Mononuclear cell (primary cell): ENCODE data around the gene CFAP97D1. TPM values are rescaled to one million over a fixed set of nuclear protein-coding genes. Genes with fewer than 3 reads are reported as not detected.

Experiments used
- H3K27me3 ChIP-seq: 2 replicates; pipeline ENCODE4 v1.6.0; 2011; ENCODE audit warnings: low read length, control low read depth; ENCODE audit not compliant: insufficient read depth
- H3K4me1 ChIP-seq: 2 replicates; pipeline ENCODE4 v1.5.1; 2011; ENCODE audit warnings: mild to moderate bottlenecking, low read length, control low read depth; ENCODE audit not compliant: insufficient read depth
- H3K4me3 ChIP-seq: 2 replicates; pipeline ENCODE4 v1.5.1; 2011; ENCODE audit warnings: mild to moderate bottlenecking, low read length, moderate library complexity
- H3K9me3 ChIP-seq: 2 replicates; pipeline ENCODE4 v1.5.1; 2011; ENCODE audit warnings: low read depth, mild to moderate bottlenecking, control low read depth, low read length
- total RNA-seq: library from RNA; depleted of rRNA; stranded (reverse); fragments of >200 nt; gene quantifications from one replicate; pipeline ENCODE4 v1.2.3, GENCODE V29; 2012

The CFAP97D1 gene
- total RNA-seq, 1 donor, result not detected

DNA sequence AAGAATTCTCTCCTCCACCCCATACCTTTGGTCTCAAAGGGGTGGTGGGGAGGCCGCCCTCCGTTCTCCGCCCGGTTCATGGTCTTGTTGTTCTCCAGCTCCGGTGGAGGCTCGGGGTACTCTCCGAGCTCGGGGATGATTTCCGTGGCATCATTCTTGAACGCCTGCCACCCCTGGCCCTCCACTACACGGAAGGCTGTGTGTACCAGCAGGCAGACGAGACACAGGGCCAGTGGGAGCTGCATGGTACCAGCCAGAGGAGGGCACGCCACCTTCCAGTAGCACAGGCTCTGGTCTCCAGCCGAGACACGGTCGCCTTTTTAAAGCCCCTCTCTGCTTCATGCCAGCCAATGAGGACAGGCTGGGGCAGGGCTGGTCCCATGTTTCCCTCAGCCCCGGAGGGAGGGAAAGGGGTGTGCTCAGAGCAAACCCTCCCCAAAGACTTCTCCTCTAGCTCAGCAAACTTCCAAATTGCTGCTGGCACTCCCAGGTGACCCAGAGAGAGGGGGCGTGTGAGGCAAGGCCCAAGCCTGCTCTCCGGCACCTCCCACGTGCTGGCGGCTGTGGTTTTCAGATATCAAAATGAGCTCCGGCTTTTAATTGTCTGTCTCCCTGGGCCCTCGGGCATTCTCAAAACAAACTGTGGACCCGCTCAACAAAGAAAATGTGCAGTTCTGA lies 21.6 kb upstream of the CFAP97D1 start, which contains the start of gene SOST:
SOST (minus strand) TSS at position 295 of the 678 bp plus-strand sequence; CDS start at position 245, 50 bp downstream.
- H3K4me1 ChIP-seq, result peaks cover 20% of the 10 kb centered on the region
- no peaks in the 10 kb centered on the region for H3K9me3 ChIP-seq
- peaks cover 31% of the 10 kb centered on the region for H3K27me3 ChIP-seq
- H3K4me3 ChIP-seq, result no peak within 1 kb of the TSS

DNA sequence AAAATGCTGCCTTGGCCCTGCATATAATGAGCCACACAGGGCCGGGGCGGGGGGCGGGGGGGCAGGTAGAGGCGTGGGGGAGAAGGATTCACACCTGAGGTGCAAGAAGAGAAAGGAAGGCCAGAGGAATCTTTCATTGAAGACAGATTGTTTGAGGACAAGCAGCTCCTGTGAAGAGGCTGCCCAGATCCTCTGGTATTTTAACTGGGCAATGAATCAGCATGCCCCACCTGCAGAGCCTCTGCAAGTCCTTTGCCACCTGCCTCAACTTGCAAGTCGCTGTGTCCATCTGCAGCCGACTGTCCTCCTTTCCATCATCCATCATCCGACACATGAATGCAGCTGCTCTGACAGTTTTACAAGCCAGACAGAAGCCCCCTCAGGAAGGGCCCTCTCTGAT lies 20.4 kb upstream of the CFAP97D1 start:
- H3K27me3 ChIP-seq, result peaks cover 23% of the 10 kb centered on the region
- no peak overlapping the region for H3K4me3 ChIP-seq
- peaks cover 20% of the 10 kb centered on the region for H3K4me1 ChIP-seq
- no peaks in the 10 kb centered on the region for H3K9me3 ChIP-seq

DNA sequence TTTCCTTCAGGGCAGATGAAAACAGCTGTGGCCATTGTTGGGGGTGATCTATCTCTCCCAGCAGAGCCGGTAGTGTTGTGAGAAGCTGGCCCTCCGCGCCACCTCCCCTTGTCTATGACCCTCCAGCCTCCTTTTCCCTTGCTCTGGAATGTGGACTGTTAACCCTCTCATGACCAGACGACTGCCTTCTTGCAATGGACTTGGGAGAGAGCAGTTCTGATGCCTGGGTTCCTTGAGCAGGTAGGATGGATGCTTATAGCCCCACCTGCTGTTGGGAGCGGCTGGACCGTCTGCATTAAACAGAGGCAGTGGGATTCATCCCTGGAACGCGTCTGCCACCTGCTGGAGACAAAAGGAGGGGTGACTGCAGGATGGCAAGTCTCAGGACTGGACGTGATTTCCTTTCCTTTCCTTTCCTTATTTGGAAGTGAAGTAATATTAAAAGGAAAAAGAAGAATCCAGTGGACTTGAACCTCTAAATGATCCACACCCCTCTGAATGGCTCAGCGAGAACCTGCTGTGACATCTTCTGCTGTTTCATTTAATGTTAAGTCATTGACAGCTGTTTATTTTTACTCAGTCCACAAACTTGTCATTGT lies 19.9 kb upstream of the CFAP97D1 start:
- H3K9me3 ChIP-seq, result no peaks in the 10 kb centered on the region
- no peak overlapping the region for H3K4me3 ChIP-seq
- H3K4me1 ChIP-seq, result peaks cover 20% of the 10 kb centered on the region
- H3K27me3 ChIP-seq, result peaks cover 18% of the 10 kb centered on the region

DNA sequence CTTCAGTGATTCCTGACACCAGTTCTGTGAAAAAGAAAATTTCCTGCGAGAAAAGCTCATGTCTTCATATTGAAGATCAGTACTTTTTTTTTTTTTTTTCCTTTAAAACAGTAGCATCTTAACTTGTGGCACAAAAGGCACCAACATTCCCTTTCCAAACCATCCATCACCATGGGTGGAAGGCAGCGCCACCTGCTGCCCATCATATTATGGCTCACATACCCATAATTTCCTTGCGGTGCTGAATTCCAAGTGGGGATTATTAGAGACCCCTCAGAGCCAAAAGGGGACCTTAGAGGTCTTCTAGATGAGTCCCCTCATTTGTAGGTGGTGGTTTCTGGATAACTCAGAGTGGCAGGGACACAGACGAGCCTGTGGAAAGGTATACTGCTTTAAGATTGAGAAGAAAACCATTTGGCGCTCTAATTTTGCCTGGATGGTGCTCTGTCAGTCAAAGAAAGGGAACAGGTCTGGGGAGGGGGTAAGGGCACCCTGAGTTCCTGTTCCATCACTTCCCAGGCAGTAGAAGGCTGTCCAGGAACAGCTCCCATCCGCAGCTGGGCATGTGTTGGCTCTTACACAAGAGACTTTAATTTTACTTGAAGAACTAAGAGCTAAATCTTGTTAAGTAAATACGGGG lies 13.7 kb upstream of the CFAP97D1 start:
- Histone ChIP-seq H3K4me3 (no peak overlapping the region), H3K9me3 (no peaks in the 10 kb centered on the region), H3K4me1 (peaks cover 62% of the 10 kb centered on the region), H3K27me3 (no peaks in the 10 kb centered on the region)

DNA sequence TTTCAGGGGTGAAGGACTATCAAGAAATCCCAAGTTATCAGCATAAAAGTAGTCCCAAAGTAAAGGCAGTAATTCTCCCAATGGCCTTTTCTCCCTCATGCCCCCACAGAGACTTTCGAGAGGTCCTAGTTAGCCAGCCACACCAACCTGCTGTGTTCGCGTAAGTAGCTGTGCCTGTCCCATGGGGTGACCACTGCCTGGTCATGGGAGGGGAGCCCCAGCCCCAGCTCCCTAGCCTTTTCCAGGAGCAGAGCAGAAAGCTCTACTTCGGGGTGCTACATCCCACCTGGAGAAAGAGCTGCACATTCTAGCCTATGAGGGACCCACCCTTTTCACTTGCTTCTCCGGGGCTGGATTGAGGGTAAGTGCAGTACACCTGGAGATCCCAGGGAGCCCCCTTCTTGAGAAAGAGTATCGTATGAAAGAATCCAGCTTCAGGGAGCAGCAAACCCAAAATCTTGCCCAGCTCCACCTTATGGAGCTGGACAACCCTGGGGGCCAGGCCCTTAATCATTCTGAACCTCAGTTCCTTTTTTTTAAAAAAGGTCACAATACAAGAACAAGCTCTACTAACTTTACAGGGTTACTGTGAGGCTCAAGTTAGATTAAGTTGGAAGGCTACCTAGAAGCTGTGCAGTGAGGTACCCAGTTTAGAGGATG lies 13.1 kb upstream of the CFAP97D1 start:
- no peak overlapping the region for H3K4me3 ChIP-seq
- H3K9me3 ChIP-seq, result no peaks in the 10 kb centered on the region
- peaks cover 66% of the 10 kb centered on the region for H3K4me1 ChIP-seq
- H3K27me3 ChIP-seq, result no peaks in the 10 kb centered on the region

DNA sequence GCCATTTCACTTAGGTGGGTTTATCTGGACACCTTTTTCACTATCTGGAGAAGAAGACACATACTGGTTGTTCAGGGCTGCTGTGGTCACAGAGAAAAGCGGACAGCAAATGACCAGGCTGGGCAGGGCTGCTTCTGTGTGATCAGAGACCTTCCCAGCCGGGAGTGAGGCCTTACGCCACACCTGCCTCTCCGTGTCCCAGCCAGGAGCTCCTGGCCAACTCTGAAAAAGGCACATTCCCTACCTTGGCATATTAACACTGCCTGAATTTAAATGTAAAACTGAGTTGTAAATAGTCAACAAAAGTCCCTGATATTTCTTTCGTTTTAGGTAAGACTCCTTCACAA lies 12.5 kb upstream of the CFAP97D1 start:
- Histone ChIP-seq H3K27me3 (no peaks in the 10 kb centered on the region), H3K9me3 (no peaks in the 10 kb centered on the region), H3K4me1 (peaks cover 71% of the 10 kb centered on the region), H3K4me3 (no peak overlapping the region)

DNA sequence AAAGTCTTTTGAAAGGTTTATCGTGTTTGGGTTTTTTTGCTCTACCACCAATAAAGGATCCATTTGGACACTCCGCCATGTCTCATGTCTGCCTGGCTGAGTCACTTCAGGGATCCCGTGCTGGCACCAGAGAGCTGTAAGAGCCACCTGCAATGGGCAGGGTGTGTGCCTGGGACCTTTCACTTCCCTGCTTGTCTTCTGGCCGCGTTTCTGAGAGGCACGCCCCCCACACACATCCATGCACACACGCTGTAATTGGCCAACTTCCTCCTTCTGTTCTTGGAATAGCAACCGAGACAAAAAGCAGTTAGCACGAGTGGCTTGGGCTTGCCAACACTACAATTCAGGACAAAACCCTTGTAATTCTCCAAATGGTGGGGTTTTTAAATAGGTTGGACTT lies 11.9 kb upstream of the CFAP97D1 start:
- Histone ChIP-seq H3K4me1 (peaks cover 78% of the 10 kb centered on the region), H3K9me3 (no peaks in the 10 kb centered on the region), H3K4me3 (no peak overlapping the region), H3K27me3 (no peaks in the 10 kb centered on the region)

DNA sequence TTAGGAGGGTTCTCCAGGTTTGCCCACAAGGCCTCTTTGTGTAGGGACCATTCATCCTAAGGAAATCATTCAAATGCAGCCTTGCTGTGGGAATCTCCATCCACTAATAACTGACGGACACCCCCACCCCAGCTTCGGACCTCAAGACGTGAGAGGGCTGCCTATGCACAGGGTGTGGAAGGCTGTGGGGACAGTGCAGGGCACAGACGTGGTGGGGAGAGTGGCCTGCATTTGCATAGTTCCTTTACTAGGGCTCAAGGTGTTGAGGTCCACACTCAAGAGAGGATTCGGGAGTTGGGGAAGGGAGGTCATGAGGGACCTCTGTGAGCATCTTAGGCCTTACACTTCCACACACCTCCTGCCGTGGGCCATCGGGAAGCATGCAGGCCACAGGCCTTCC lies 11.3 kb upstream of the CFAP97D1 start:
- Histone ChIP-seq H3K4me1 (peaks cover 83% of the 10 kb centered on the region), H3K4me3 (no peak overlapping the region)

DNA sequence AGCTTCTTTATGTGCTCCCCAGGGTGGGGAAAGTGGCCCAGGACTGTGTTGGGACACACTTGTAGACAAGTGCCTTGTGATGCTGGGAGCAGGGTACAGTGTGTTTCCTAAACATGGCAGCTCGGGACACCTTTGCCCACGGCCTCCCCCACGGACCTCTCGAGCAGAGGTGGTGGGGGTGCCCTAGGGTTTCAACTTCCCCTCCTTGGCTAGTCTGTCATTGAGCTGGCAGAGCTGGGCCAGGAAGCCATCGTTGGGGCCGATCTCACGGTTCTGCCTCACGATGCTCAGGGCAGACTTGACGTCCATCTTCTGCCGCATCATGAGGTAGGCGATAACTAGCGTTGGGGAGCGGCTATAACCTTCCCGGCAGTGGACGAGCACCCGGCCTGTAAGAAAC lies 10.8 kb upstream of the CFAP97D1 start:
- H3K4me3 ChIP-seq, result no peak overlapping the region
- no peaks in the 10 kb centered on the region for H3K27me3 ChIP-seq
- H3K9me3 ChIP-seq, result no peaks in the 10 kb centered on the region
- H3K4me1 ChIP-seq, result peaks cover 84% of the 10 kb centered on the region

More for the DNA sequence above, 11.3 kb upstream of the CFAP97D1 start:
- no peaks in the 10 kb centered on the region for H3K27me3 ChIP-seq
- no peaks in the 10 kb centered on the region for H3K9me3 ChIP-seq

DNA sequence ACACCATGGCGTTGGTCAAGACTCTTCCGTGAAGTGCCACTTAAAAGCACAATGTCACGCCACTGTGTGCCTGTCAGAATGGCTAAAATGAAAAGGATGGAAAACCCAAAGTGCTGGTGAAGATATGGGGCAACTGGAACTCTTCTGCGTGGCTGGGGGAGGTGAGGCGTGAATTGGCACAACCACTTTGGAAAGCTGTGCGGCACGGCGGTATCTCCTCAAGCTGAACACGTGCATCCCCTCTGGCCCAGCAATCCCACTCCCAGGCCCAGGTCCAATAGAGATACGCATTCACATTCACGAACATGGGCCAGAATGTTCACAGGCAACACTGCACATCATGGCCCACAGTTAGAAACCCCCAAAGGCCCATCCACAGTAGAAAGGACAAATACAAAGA lies 10.4 kb upstream of the CFAP97D1 start:
- Histone ChIP-seq H3K4me3 (no peak overlapping the region), H3K4me1 (peaks cover 84% of the 10 kb centered on the region), H3K9me3 (no peaks in the 10 kb centered on the region), H3K27me3 (no peaks in the 10 kb centered on the region)

DNA sequence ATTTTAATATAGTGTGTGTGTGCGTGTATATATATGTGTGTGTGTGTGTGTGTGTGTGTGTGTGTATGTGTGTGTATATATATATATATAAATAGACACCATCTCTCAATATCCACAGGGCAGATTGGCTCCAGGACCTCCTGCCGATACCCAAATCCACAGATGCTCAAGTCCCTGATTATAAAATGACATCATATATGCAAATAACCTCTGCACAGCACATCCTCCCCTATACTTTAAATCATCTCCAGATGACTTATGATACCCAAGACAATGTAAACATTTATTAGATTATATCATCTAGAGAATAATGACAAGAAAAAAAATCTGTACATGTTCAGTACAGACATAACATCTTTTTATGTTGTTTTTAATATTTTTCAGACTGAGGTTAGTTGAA lies 9.3 kb upstream of the CFAP97D1 start:
- H3K4me3 ChIP-seq, result no peak overlapping the region

DNA sequence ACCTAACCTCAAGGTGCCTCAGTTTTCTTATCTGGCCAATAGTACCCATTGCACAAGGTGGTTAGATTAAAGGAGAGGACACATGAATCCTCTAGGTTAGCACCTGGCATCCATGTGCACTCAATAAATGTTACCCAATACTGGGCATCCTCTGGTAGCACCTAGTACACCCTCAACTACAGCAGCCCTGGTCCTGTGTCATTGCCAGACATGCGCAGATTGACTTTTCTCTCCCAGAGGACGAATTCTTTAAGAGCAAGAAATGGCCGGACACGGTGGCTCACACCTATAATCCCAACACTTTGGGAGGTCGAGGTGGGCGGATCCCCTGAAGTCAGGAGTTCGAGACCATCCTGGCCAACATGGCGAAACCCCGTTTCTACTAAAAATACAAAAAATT lies 8.8 kb upstream of the CFAP97D1 start:
- no peaks in the 10 kb centered on the region for H3K9me3 ChIP-seq
- H3K27me3 ChIP-seq, result no peaks in the 10 kb centered on the region
- no peak overlapping the region for H3K4me3 ChIP-seq
- H3K4me1 ChIP-seq, result peaks cover 87% of the 10 kb centered on the region

More for the DNA sequence above, 9.3 kb upstream of the CFAP97D1 start:
- peaks cover 87% of the 10 kb centered on the region for H3K4me1 ChIP-seq
- no peaks in the 10 kb centered on the region for H3K27me3 ChIP-seq
- H3K9me3 ChIP-seq, result no peaks in the 10 kb centered on the region

DNA sequence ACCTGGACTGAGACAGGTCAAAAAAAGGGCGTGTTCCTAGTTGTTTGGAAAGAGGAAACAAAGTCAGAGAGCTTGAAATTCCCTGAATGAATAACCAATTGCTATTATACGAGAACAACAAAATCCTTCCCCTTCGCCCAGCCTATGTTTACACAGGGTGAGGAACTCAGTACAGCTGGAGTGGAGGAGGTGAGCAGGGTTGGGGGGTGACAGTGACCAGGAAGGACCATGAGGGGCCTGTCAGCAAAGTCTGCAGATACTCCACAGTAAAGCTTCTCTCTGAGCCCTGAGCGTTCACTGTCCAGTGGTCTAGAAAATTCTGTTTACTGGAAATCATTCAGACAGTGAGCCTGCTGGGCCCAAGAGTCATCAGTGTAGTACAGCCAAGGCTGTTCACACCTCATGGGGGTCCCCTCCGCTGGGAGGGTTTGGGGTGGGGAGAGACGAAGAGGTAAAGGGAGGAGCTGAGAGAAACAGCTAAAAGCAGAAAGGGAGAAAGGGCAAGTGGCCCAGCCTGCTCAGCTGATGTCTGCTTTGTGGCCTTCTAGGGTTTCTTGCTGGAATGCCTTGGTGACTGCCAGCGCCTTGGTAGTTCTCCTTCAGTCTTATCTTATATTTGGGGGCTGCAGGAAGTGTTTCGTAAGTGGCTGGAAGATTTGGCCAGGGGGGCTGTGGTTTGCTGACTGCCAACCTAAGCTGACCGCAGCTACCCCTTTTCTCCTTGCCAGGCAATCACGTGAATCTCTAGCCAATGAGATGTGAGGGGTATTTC lies 7.2 kb upstream of the CFAP97D1 start:
- no peak overlapping the region for H3K4me3 ChIP-seq
- peaks cover 87% of the 10 kb centered on the region for H3K4me1 ChIP-seq
- no peaks in the 10 kb centered on the region for H3K27me3 ChIP-seq
- H3K9me3 ChIP-seq, result no peaks in the 10 kb centered on the region

DNA sequence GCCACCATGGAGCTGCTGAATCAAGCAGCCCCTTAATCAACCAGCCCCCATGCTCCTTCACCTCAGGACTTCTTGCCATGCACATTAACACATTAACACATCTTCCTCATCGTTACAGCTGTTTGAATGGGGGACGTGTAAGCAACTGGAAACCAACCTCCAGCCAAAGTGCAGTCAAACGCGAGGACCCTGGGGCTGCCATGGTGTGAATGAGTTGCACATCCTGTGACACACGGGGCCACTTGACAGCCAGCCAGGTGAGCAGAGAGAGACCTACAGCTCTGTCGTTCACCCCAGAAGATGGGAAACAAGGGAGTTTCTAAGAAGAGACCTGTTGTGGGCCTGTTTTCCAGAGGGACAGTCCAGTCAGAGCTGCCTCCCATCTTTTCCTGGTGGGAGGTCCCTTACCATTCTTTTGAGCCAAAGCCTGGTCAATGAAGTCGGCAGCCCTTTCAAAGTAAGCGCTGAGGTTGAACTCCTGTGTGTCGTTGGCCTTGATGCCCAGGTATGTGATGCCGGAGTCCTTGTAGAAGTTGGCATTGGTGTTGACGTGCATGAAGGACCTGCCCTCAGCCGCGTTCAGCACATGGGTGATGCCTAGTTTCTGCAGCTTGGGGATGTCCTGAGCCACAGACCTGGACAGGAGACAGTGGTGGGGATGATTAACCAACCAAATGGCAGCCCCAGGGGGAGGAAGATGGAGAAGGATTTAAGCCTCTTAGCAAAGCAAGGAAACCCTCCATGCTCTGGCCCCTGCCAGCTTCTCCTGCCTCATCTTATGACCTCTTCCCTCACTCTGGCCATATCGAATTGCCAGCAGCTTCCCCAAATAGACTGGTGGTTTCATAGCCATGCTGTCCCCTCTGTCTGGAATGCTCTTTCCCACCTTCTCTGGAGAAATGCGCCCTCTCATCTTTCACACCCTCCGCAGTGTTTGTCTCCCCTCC lies 5.7 kb upstream of the CFAP97D1 start:
- no peak overlapping the region for H3K4me3 ChIP-seq
- H3K4me1 ChIP-seq, result peaks cover 80% of the 10 kb centered on the region
- H3K9me3 ChIP-seq, result no peaks in the 10 kb centered on the region
- no peaks in the 10 kb centered on the region for H3K27me3 ChIP-seq
